ENCODE results near the gene PI4KA. TPM values are rescaled to one million over a fixed set of nuclear protein-coding genes. Genes with fewer than 3 reads are reported as not detected.

The PI4KA gene
- total RNA-seq, 6 experiments from 2014 or later = 51.0 to 61.3 (median 57.2) TPM

GRCh38 chr22:20728523-20729190 lies 130.0 kb downstream of the PI4KA start:
- H3K4me1 Mint-ChIP-seq (ENCODE audit: low read depth) = peaks cover 17% of the 10 kb centered on the region
- peaks cover 7% of the 10 kb centered on the region for H3K36me3 Mint-ChIP-seq (ENCODE audit: low read depth)
- H3K27me3 Mint-ChIP-seq (ENCODE audit: insufficient read depth) = peaks cover 4% of the 10 kb centered on the region
- no peak overlapping the region for H3K4me3 Mint-ChIP-seq
- H3K27ac Mint-ChIP-seq = no peak overlapping the region
- DNase-seq = no peak
- TF ChIP-seq CTCF (IDR thresholded peaks at IDR 0.05) = no peak
- H3K9me3 Mint-ChIP-seq = no peaks in the 10 kb centered on the region

GRCh38 chr22:20727118-20728015 lies 131.2 kb downstream of the PI4KA start:
- H3K36me3 Mint-ChIP-seq (ENCODE audit: low read depth) = peaks cover 7% of the 10 kb centered on the region
- peaks cover 4% of the 10 kb centered on the region for H3K27me3 Mint-ChIP-seq (ENCODE audit: insufficient read depth)
- H3K4me1 Mint-ChIP-seq (ENCODE audit: low read depth) = peaks cover 17% of the 10 kb centered on the region
- no peak overlapping the region; the same call in 1 of the 2 replicates for H3K4me3 Mint-ChIP-seq
- no peaks in the 10 kb centered on the region for H3K9me3 Mint-ChIP-seq
- no peak for DNase-seq
- no peak overlapping the region; the same call in 1 of the 2 replicates for H3K27ac Mint-ChIP-seq
- no peak for TF ChIP-seq CTCF (IDR thresholded peaks at IDR 0.05)

- H3K9me3 Mint-ChIP-seq = no peaks in the 10 kb centered on the region
- H3K4me3 Mint-ChIP-seq = no peak overlapping the region; the same call in 1 of the 2 replicates
- peak; percentile 70 for DNase-seq
- H3K27me3 Mint-ChIP-seq (ENCODE audit: insufficient read depth) = peaks cover 4% of the 10 kb centered on the region
- no peak for TF ChIP-seq CTCF (IDR thresholded peaks at IDR 0.05)
- peaks cover 7% of the 10 kb centered on the region for H3K36me3 Mint-ChIP-seq (ENCODE audit: low read depth)
- H3K27ac Mint-ChIP-seq = peak overlapping the region; percentile 87
- H3K4me1 Mint-ChIP-seq (ENCODE audit: low read depth) = peaks cover 17% of the 10 kb centered on the region
These were observed 132.5 kb downstream of the PI4KA start for GRCh38 chr22:20725987-20726558.

- TF ChIP-seq CTCF (IDR thresholded peaks at IDR 0.05) = no peak
- H3K4me1 Mint-ChIP-seq (ENCODE audit: low read depth) = peaks cover 17% of the 10 kb centered on the region
- peak overlapping the region; percentile 87; the same call in 1 of the 2 replicates for H3K27ac Mint-ChIP-seq
- H3K36me3 Mint-ChIP-seq (ENCODE audit: low read depth) = peaks cover 7% of the 10 kb centered on the region
- DNase-seq = no peak
- no peaks in the 10 kb centered on the region for H3K9me3 Mint-ChIP-seq
- no peak overlapping the region for H3K4me3 Mint-ChIP-seq
- H3K27me3 Mint-ChIP-seq (ENCODE audit: insufficient read depth) = peaks cover 4% of the 10 kb centered on the region
These were observed 133.7 kb downstream of the PI4KA start for GRCh38 chr22:20724676-20725454.

Measured in HFFc6 (cell line).